K562 (cell line): ENCODE results near the gene PPP6R1. TPM values are rescaled to one million over a fixed set of nuclear protein-coding genes. Genes with fewer than 3 reads are reported as not detected.

Source experiments
- BHLHE40 ChIP-seq: IDR thresholded peaks from 2 replicates; pipeline ENCODE4 v1.6.1; 2011; ENCODE audit warnings: low read length, improper control_type of control experiment
- CBX3 ChIP-seq, 2 experiments: IDR thresholded peaks; 1 replicate in 1 of 2; 2 replicates in 1 of 2; pipeline ENCODE4 v1.6.1; 2012; ENCODE audit warnings: inconsistent platforms in 2 of 2, low read length in 2 of 2, borderline replicate concordance in 1 of 2, control low read depth in 1 of 2
- ESRRA ChIP-seq: fragments of 450-650 bp; IDR thresholded peaks from 2 replicates; pipeline ENCODE4 v1.6.1; 2014; ENCODE audit warnings: low read depth, mild to moderate bottlenecking, moderate library complexity, borderline replicate concordance
- ETV1 ChIP-seq: fragments of 450-650 bp; conservative IDR thresholded peaks from 2 replicates; pipeline ENCODE4 v1.6.1; 2016; ENCODE audit warnings: missing genetic modification characterization, control low read depth, low read depth, missing compliant biosample characterization
- FOXA3 ChIP-seq, 2 experiments: fragments of 450-650 bp in 1 of 2; sonication (generic) in 1 of 2; formaldehyde crosslinking; IDR thresholded peaks in 1 of 2; conservative IDR thresholded peaks in 1 of 2; 2 replicates each; pipeline versions ENCODE4 v1.4.0 to v1.8.0; 2020 to 2022; ENCODE audit warnings: mild to moderate bottlenecking in 2 of 2, missing genetic modification reagents in 1 of 2
- MXI1 ChIP-seq: IDR thresholded peaks from 2 replicates; pipeline ENCODE4 v1.6.1; 2011; ENCODE audit warnings: low read depth, mild to moderate bottlenecking, improper control_type of control experiment, low read length
- POLR2G ChIP-seq: fragments of 200-400 bp; formaldehyde crosslinking; IDR thresholded peaks from 2 replicates; pipeline ENCODE4 v1.6.1; 2017; ENCODE audit warnings: low read depth, mild to moderate bottlenecking, antibody characterized with exemption, low read length, moderate library complexity
- SAP30 ChIP-seq: fragments of 200-600 bp; sonication (generic); IDR thresholded peaks from 2 replicates; pipeline ENCODE4 v1.6.1; 2012; ENCODE audit warnings: borderline replicate concordance, low read depth, mild to moderate bottlenecking, moderate library complexity, low read length, control low read depth, inconsistent platforms; ENCODE audit not compliant: insufficient read depth, poor library complexity, severe bottlenecking
- SIRT6 ChIP-seq: IDR thresholded peaks from one replicate; pipeline ENCODE4 v1.6.1; 2012; ENCODE audit warnings: low read depth, mild to moderate bottlenecking, control low read depth, inconsistent platforms, low read length, moderate library complexity
- ZNF316 ChIP-seq: fragments of 450-650 bp; IDR thresholded peaks from 2 replicates; pipeline ENCODE4 v1.6.1; 2016
- polyA plus RNA-seq, 8 experiments: library from polyadenylated mRNA; depleted of rRNA in 4 of 8; stranded (reverse) in 5 of 8; unstranded in 3 of 8; fragments of >200 nt; fragmentation: Nextera tagmentation in 2 of 8; fragmentation: Illumina TruSeq in 1 of 8; extraction: Ambion mirVana in 2 of 8; extraction: Trizol in 1 of 8; gene quantifications; 2 replicates each; pipeline versions ENCODE4 v1.2.1 to v1.2.3, GENCODE V29; 2011 to 2014; ENCODE audit warnings: inconsistent platforms in 1 of 8, missing spikeins in 1 of 8
- total RNA-seq, 7 experiments: library from RNA; depleted of rRNA in 6 of 7; stranded (reverse); fragments of >200 nt in 6 of 7; fragmentation: Illumina TruSeq in 2 of 7; extraction: Trizol in 2 of 7; gene quantifications; 2 replicates each; pipeline versions ENCODE4 v1.2.1 to v1.2.3, GENCODE V29; 2011 to 2021; ENCODE audit warnings: low replicate concordance in 1 of 7
- TF ChIP-seq, protein P1 (sequence below): fragments of 450-650 bp; IDR thresholded peaks from 2 replicates; pipeline ENCODE4 v1.6.1; 2017; ENCODE audit warnings: antibody characterized with exemption, mild to moderate bottlenecking
- TF ChIP-seq, protein P2 (sequence below): sonication (generic); formaldehyde crosslinking; IDR thresholded peaks from 2 replicates; pipeline ENCODE4 v1.8.0; 2022; ENCODE audit warnings: missing genetic modification reagents, mild to moderate bottlenecking, moderate library complexity, borderline replicate concordance
- TF ChIP-seq, protein P3 (sequence below), 2 experiments: IDR thresholded peaks; 2 replicates each; pipeline ENCODE4 v1.6.1; 2012; ENCODE audit warnings: improper control_type of control experiment in 2 of 2, low read depth in 2 of 2, low read length in 2 of 2, borderline replicate concordance in 1 of 2
- TF ChIP-seq, protein P4 (sequence below): conservative IDR thresholded peaks from 2 replicates; pipeline ENCODE4 v1.6.1; 2011; ENCODE audit warnings: low read depth, mild to moderate bottlenecking, low read length; ENCODE audit not compliant: control insufficient read depth
- TF ChIP-seq, protein P5 (sequence below): sonication (generic); formaldehyde crosslinking; IDR thresholded peaks from 2 replicates; pipeline ENCODE4 v1.9.0; 2022; ENCODE audit warnings: mild to moderate bottlenecking, missing genetic modification reagents

PPP6R1 gene
- total and polyA plus RNA-seq, 9 of the 15 experiments (the other 6 are each of a cell fraction or from before 2014, with no cell fraction given): 0.48 to 135 (median 37.2) TPM

DNA sequence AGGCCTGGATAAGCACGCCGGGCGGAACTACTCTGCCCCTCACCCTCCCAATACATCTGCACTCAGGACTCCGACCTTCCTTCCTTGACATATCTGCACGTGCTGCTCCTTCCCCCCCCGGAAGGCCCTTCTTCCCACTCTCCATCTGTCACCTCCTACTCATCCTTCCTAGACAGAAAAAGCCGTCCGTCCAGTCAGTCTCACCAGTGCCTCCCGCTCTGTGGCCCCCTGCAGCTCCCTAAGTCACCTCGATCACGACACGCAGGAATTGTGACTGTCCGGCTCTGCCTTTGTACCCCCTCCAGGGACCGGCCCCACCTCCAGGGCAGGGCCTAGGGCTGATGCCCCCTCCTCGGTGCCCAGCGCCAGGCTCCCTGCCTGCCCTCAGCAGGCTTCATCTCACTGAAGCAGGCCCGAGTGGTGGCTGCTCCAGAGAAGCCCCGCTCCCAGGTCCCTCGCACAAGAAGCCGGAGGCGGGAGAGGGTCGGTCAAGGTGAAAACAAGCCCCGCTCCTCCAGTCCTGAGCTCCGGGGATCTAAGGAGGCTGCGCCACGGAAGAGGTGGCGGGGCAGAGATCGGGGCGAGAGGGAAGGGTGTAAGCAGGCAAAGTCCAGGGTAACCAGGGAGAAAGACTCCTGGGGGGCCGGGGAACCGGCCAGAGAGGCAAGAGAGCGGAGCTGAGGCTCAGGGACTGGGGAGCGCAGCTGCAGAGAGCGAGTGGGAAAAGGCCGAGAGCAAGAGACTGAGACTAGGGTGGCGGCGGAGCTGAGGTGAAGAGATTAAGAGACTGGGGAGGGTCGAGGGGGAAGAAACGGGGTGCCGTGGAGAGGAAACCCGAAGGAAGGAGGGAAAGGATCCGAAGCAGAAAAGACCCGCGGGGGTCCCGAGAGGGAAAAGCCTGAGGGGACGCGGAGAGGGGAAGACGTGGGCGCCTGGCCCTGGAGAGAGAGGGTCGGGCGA, 1.1 kb downstream of the PPP6R1 start (continued):
- TF ChIP-seq, protein P1, sequence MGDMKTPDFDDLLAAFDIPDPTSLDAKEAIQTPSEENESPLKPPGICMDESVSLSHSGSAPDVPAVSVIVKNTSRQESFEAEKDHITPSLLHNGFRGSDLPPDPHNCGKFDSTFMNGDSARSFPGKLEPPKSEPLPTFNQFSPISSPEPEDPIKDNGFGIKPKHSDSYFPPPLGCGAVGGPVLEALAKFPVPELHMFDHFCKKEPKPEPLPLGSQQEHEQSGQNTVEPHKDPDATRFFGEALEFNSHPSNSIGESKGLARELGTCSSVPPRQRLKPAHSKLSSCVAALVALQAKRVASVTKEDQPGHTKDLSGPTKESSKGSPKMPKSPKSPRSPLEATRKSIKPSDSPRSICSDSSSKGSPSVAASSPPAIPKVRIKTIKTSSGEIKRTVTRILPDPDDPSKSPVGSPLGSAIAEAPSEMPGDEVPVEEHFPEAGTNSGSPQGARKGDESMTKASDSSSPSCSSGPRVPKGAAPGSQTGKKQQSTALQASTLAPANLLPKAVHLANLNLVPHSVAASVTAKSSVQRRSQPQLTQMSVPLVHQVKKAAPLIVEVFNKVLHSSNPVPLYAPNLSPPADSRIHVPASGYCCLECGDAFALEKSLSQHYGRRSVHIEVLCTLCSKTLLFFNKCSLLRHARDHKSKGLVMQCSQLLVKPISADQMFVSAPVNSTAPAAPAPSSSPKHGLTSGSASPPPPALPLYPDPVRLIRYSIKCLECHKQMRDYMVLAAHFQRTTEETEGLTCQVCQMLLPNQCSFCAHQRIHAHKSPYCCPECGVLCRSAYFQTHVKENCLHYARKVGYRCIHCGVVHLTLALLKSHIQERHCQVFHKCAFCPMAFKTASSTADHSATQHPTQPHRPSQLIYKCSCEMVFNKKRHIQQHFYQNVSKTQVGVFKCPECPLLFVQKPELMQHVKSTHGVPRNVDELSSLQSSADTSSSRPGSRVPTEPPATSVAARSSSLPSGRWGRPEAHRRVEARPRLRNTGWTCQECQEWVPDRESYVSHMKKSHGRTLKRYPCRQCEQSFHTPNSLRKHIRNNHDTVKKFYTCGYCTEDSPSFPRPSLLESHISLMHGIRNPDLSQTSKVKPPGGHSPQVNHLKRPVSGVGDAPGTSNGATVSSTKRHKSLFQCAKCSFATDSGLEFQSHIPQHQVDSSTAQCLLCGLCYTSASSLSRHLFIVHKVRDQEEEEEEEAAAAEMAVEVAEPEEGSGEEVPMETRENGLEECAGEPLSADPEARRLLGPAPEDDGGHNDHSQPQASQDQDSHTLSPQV: 0 out of 2 replicates have a peak, but pooled peaks have one; percentile 48
- TF ChIP-seq, protein P2, sequence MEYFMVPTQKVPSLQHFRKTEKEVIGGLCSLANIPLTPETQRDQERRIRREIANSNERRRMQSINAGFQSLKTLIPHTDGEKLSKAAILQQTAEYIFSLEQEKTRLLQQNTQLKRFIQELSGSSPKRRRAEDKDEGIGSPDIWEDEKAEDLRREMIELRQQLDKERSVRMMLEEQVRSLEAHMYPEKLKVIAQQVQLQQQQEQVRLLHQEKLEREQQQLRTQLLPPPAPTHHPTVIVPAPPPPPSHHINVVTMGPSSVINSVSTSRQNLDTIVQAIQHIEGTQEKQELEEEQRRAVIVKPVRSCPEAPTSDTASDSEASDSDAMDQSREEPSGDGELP (CRISPR knock-in tag): 0 out of 2 replicates have a peak, but pooled peaks have one; percentile 27
- TF ChIP-seq ESRRA: no peak
- TF ChIP-seq MXI1: peak; percentile 74
- TF ChIP-seq, protein P3, sequence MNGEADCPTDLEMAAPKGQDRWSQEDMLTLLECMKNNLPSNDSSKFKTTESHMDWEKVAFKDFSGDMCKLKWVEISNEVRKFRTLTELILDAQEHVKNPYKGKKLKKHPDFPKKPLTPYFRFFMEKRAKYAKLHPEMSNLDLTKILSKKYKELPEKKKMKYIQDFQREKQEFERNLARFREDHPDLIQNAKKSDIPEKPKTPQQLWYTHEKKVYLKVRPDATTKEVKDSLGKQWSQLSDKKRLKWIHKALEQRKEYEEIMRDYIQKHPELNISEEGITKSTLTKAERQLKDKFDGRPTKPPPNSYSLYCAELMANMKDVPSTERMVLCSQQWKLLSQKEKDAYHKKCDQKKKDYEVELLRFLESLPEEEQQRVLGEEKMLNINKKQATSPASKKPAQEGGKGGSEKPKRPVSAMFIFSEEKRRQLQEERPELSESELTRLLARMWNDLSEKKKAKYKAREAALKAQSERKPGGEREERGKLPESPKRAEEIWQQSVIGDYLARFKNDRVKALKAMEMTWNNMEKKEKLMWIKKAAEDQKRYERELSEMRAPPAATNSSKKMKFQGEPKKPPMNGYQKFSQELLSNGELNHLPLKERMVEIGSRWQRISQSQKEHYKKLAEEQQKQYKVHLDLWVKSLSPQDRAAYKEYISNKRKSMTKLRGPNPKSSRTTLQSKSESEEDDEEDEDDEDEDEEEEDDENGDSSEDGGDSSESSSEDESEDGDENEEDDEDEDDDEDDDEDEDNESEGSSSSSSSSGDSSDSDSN (IDR thresholded peaks at IDR 0.05; ENCODE audit: borderline replicate concordance in 1 of 2, low read depth in 2 of 2, low read length in 2 of 2): 0 out of 4 replicates have a peak, but pooled peaks have one; percentile 46 to 50
- peak; percentile 56 for TF ChIP-seq POLR2G
- TF ChIP-seq, protein P4, sequence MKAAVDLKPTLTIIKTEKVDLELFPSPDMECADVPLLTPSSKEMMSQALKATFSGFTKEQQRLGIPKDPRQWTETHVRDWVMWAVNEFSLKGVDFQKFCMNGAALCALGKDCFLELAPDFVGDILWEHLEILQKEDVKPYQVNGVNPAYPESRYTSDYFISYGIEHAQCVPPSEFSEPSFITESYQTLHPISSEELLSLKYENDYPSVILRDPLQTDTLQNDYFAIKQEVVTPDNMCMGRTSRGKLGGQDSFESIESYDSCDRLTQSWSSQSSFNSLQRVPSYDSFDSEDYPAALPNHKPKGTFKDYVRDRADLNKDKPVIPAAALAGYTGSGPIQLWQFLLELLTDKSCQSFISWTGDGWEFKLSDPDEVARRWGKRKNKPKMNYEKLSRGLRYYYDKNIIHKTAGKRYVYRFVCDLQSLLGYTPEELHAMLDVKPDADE: peak; percentile 33; the same call in 1 of the 2 replicates
- peak; percentile 52 for TF ChIP-seq ETV1 (tag)
- TF ChIP-seq, protein P5, sequence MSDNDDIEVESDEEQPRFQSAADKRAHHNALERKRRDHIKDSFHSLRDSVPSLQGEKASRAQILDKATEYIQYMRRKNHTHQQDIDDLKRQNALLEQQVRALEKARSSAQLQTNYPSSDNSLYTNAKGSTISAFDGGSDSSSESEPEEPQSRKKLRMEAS (CRISPR knock-in tag): peak; percentile 75
- peak in 1 of 2 experiments; percentile 49; a peak in 1 of 3 replicates for TF ChIP-seq CBX3 (IDR thresholded peaks at IDR 0.05; ENCODE audit: borderline replicate concordance in 1 of 2, low read length in 2 of 2)
- no peak for TF ChIP-seq SIRT6
- peak; percentile 86 for TF ChIP-seq BHLHE40
- no peak for TF ChIP-seq FOXA3 (CRISPR knock-in tag; conservative IDR thresholded peaks at IDR 0.05 in 1 of 2, IDR thresholded peaks at IDR 0.05 in 1 of 2)
- peak; percentile 88 for TF ChIP-seq SAP30
- TF ChIP-seq ZNF316: peak; percentile 93
